WI38 (cell line): ENCODE data around the gene ZMAT1.
"Not testable (repeated sequence)": the region's sequence is repeated elsewhere in the genome, so short reads cannot be mapped to it uniquely, and the experiment has no call there.

Source experiments
- H3K4me3 ChIP-seq: 2 replicates; pipeline ENCODE4 v1.5.1; 2011; ENCODE audit warnings: low read depth, mild to moderate bottlenecking, control low read depth, low read length
- CTCF ChIP-seq: IDR thresholded peaks from 2 replicates; pipeline ENCODE4 v1.5.1; 2012; ENCODE audit warnings: low read depth, mild to moderate bottlenecking, control low read depth, low read length

ZMAT1 gene

GRCh38 chrX:101931488-101932248, at the start of gene ZMAT1:
ZMAT1 (minus strand) TSS chrX:101932027; CDS start chrX:101932008, 19 bp downstream.
- no peak for TF ChIP-seq CTCF
- peak within 1 kb of the TSS; percentile 44 for H3K4me3 ChIP-seq

GRCh38 chrX:101977106-101977505, 45.3 kb upstream of the ZMAT1 start:
- no peak overlapping the region for H3K4me3 ChIP-seq
- no peak for TF ChIP-seq CTCF

GRCh38 chrX:101973066-101973465, 41.2 kb upstream of the ZMAT1 start:
- no peak for TF ChIP-seq CTCF
- no peak overlapping the region for H3K4me3 ChIP-seq

- H3K4me3 ChIP-seq: not testable (repeated sequence)
Observed at GRCh38 chrX:101964923-101965539, 33.2 kb upstream of the ZMAT1 start.

GRCh38 chrX:101958139-101958538, 26.3 kb upstream of the ZMAT1 start:
- TF ChIP-seq CTCF: no peak
- no peak overlapping the region for H3K4me3 ChIP-seq

GRCh38 chrX:101957174-101957573, 25.3 kb upstream of the ZMAT1 start:
- no peak overlapping the region for H3K4me3 ChIP-seq
- no peak for TF ChIP-seq CTCF

GRCh38 chrX:101956556-101956955, 24.7 kb upstream of the ZMAT1 start:
- no peak overlapping the region for H3K4me3 ChIP-seq
- TF ChIP-seq CTCF: no peak
